GM21529 (cell line): Measurements from ENCODE around the gene CHST1.

ENCODE experiments used
- ATAC-seq: cut with Tn5 transposase; IDR thresholded peaks from one replicate; pipeline ENCODE4 v1.9.1; 2021; ENCODE audit not compliant: unreplicated experiment

CHST1 gene

DNA sequence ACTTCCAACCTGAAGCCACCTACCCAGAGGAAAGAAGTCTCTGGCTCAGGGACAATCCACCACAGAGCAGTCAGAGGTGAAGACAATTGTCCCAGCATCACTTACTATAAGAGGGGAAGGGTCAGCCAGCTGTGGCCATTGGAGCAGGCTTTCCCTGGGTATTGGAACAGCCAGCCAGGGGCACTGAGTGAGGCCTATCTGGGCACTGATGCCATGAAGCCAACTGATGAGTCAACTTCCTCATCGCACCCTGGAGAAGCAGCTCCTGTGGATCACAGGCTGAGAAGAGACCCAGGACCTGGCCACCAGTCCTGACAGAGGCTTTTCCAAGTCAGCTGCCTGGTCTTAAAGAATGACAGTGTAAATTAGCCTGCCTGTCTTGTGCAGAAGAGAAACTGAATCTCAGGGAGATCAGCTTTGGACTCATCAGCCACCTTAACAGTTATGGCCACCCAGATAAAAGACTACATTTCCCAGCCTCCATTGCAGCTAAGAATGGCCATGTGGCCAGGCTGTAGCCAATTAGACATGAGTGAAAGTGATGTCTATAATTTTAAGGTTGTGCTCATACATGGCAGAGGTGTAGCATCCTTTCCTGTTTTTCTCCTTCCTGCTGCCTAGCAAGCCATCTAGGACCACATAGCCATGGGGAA is 19.0 kb downstream of the CHST1 start:
- ATAC-seq: no peak

GRCh38 chr11:45644981-45645889 is 20.2 kb downstream of the CHST1 start:
- no peak for ATAC-seq

DNA sequence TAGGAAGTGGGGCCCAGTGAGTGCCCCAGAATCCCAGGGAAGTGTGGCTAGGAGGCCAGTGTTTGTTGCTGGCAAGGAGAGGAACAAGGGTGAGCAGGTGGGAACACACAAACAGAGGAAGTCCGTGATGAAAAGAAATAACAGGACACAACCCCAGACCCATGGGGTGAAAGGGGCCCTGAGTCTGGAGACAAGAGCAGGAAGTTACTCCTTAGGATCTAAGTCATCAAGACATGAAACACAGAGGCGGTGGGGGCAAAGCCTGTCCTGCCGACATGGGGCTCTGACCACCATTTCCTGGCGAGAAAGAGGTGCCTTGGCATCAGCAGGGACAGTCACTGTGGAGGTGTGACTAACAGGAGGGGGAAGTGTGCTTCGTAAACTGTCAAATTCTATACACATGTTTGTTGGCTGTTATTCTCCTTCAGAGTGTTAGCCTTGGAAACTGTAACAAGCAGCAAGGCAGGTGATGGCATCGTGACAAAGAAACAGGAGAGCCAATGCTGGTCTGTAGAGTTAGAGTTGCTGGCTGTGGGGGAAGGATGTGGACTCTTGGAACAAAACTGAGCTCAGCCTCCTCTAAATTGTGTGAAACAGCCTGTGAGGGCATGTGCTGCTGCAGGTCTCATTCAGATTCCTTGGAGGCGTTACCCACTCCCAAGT is 21.7 kb downstream of the CHST1 start:
- no peak for ATAC-seq

DNA sequence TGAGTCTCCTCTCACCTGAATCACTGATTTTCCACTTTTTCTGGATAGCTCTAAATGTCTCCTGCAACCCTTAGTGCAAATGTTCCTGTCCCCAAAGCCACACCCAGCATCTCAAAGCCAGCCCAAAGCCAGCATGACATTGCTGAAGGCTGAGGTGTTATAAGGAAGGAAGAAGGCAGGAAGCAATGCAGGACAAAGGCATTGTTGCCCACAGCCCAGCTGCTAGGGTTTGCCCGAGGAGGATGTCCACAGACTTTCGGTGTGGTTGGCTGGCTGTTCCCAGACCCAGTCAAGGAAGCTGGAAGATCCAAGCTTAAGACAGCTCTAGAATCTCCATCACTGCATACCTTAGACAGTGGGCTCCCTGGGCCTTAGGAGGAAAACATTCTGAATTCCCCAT is 23.5 kb downstream of the CHST1 start:
- ATAC-seq: no peak

GRCh38 chr11:45638051-45638450 is 27.4 kb downstream of the CHST1 start:
- ATAC-seq: no peak

- no peak for ATAC-seq
Measured at GRCh38 chr11:45635907-45636306, 29.5 kb downstream of the CHST1 start.

DNA sequence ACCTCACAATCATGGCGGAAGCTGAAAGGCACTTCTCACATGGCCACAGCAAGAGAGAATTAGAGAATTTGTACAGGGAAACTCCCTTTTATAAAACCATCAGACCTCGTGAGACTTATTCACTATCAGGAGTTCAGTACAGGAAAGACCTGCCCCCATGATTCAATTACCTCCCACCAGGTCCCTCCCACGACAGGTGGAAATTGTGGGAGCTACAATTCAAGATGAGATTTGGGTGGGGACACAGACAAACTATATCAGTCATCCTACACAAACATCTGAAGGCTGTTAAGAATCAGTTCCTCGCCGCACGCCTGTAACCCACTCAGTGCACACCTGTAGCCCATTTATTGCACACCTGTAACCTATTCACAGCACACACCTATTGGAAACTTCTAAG is 39.8 kb downstream of the CHST1 start:
- no peak for ATAC-seq

DNA sequence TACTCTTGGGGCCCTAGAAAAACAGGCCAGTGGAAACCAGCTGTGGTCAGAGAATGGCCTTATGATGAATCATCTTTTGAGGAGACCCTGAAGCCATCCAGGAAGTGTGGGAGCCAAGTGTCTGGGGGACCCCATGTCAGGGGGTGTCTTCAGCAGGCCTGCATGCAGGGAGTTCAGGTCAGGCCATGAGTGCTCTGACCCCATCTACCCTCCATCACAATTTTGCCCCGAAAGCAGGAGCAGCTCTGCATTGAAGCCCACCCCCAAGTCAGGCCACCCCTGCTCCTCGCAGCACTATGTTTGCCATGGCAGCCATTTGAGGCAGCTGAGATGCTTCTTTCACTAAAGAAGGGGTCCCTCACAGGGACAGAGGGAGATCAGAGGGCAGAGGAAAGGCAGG is 41.3 kb downstream of the CHST1 start:
- ATAC-seq: no peak

- ATAC-seq: no peak
Measured at GRCh38 chr11:45622861-45623260, 42.6 kb downstream of the CHST1 start.

DNA sequence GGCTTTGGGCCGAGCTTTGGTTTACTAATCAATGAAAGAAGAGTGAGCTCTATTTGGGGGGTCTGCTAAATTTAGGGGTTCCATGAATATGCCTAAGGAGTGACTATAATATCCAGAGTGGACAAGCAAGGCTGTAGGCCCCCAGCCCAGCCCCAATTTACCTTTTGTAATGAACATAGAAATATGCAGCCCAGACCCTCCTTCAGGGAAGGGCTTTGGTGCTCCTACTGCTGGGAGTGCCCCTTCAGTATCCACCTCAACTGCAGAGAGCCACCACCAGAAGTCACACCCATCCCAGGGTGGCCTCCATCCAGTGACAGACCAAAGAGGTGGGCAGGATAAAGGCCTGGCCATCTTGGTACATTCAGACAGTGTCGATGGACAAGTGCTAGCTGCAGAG is 43.1 kb downstream of the CHST1 start:
- no peak for ATAC-seq

GRCh38 chr11:45621588-45621987 is 43.8 kb downstream of the CHST1 start:
- no peak for ATAC-seq

DNA sequence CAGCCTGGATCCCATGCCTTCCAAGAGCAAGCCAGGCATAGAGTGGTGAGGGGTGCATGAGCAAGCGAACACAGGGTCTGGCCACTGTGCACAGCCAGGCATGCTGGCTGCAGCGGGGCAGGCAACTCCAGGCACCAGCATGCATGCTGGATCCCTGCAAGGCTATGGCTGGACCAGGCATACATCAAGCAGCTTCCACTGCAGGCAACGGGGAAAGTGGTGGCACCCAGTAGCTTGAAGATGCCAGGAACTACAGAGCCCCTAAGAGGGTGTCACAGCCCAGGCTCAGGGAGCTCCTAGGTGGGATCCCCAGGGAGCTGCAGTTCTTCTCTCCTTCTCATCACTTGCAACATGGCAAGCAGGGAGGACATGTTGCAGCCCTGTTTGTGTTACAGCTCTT is 45.2 kb downstream of the CHST1 start:
- no peak for ATAC-seq

- no peak for ATAC-seq
Measured at GRCh38 chr11:45618897-45619296, 46.5 kb downstream of the CHST1 start.

DNA sequence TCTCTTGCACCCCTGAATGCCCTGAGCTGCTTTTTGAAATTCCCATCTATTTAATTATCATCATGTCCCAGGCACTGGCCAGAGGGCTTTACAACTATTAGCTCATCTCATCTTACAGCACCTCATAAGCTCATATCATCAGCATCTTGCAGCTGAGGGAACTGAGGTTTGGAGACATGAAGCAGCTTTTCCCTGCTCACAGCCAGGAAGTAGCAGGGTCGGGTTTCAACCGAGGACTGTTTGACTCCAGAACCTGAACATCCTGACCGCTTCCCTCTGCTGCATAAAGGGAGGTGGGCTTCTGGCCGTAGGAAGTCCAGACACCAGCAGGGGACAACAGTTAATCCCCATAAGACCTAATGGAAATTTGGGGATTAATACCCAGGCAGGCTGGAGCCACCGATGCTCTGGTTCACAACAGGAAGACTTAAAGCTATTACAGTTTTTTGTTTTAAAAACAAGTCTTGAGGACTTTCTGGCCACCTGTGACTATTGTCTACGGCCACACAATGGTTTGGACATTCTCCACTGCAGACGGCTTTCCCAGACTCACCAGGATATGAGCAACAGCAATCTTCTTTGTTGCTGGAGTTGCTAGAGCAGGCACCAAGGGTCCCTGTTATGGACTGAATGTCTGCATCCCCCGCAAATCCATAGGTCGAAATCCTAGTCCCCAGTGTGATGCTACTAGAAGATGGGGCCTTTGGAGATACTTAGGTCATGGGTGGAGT is 47.4 kb downstream of the CHST1 start:
- no peak for ATAC-seq

DNA sequence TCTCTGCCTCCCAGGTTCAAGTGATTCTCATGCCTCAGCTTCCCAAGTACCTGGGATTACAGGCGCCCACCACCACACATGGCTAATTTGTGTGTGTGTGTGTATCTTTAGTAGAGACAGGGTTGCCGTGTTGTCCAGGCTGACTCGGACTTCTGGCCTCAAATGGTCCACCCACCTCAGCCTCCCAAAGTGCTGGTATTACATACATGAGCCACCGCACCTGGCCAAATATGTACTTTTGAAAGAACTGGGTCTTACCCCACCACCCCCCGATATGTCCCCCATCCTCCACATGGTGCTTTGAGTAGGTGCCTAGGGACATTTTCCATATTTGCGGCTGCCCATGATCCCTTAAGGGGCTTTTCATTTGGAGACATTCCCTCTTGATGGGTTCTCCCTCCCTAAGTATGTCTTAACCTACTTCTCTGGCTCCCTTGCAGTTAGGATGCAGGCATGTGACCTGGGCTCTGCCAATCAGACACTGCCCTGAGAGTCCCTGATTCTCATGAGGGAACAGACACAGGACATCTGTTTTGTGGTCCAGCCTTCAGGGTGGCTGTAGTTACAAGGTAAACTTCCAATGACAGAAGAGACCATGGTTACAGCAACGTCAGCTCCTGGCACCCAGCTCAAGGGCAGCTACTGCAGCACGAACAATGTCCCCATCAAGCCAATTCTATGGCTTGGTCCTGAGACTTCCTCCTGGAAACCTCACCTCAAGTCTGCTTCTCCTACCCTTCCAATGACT is 48.4 kb downstream of the CHST1 start:
- ATAC-seq: no peak

GRCh38 chr11:45615182-45615792 is 50.1 kb downstream of the CHST1 start:
- no peak for ATAC-seq

- no peak for ATAC-seq
Measured at GRCh38 chr11:45614196-45614828, 51.1 kb downstream of the CHST1 start.

DNA sequence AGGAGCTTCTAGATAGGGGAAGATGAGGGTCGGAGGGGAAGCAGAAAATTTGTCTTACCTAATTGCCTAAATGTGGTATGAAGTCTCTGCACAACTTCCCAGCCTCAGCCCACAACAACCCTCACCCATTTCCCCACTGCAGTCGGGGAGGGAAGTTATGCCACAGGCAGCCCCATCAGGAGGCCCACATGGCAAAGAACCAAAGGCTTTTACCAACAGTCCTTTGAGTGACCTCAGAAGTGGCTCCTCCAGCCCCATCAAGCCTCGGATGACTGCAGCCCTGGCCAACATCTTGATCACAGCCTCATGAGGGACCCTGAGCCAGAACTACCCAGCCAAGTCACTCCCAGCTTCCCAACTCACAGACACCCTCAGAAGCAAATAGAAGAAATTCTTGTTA is 54.8 kb downstream of the CHST1 start:
- no peak for ATAC-seq

GRCh38 chr11:45609902-45610301 is 55.5 kb downstream of the CHST1 start:
- no peak for ATAC-seq

DNA sequence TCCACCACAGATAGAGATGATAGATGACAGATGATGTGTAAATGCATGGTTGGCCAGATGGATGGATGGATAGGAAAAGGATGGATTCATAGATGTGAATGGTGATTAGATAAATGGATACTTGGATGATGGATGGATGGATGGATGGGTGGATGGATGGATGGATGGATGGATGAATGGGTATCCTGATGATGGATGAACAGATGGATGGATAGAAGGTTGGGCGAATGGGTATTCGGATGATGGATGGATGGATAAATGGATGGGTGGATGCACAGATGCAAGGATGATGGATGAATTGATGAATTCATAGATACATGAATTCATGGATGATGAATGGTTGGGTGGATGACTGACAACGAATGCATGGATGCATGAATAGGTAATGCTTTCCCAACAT is 56.1 kb downstream of the CHST1 start:
- no peak for ATAC-seq
